HFFc6 (cell line): ENCODE results near the gene ZNF718. TPM values are rescaled to one million over a fixed set of nuclear protein-coding genes. Genes with fewer than 3 reads are reported as not detected.
"Not testable (repeated sequence)": the region's sequence is repeated elsewhere in the genome, so short reads cannot be mapped to it uniquely, and the experiment has no call there.

Source experiments
- DNase-seq: peaks from one replicate; pipeline ENCODE4 v3.0.0-alpha.2; 2018
- H3K27ac Mint-ChIP-seq: 2 replicates; pipeline ENCODE4 v1.8.0; 2020; ENCODE audit warnings: mild to moderate bottlenecking, mixed read lengths
- H3K27me3 Mint-ChIP-seq: 2 replicates; pipeline ENCODE4 v1.8.0; 2021; ENCODE audit warnings: mild to moderate bottlenecking, moderate library complexity, mixed read lengths; ENCODE audit not compliant: insufficient read depth
- H3K36me3 Mint-ChIP-seq: 2 replicates; pipeline ENCODE4 v1.8.0; 2021; ENCODE audit warnings: low read depth, mixed read lengths
- H3K4me1 Mint-ChIP-seq: 2 replicates; pipeline ENCODE4 v1.8.0; 2020; ENCODE audit warnings: low read depth, mixed read lengths
- H3K4me3 Mint-ChIP-seq: 2 replicates; pipeline ENCODE4 v1.8.0; 2020; ENCODE audit warnings: mild to moderate bottlenecking, moderate library complexity, mixed read lengths
- H3K9me3 Mint-ChIP-seq: 2 replicates; pipeline ENCODE4 v1.8.0; 2020; ENCODE audit warnings: mild to moderate bottlenecking, mixed read lengths
- total RNA-seq, 6 experiments: library from RNA; stranded (reverse); fragmentation: NEBNext Ultra II Directional; extraction: Animal tissue kit (Norgen Biotek cat#: 25700); gene quantifications; 2 replicates in 1 of 6; 3 replicates in 5 of 6; pipeline ENCODE4 v1.2.3, GENCODE V29; 2021
- TF ChIP-seq, protein P1 (sequence below): fragments of 200-600 bp; sonication (generic); IDR thresholded peaks from 2 replicates; pipeline ENCODE4 v1.5.0; 2021; ENCODE audit warnings: antibody characterized with exemption, mild to moderate bottlenecking

The ZNF718 gene
- total RNA-seq, 6 experiments from 2014 or later = 0.53 to 2.1 (median 0.66) TPM

DNA sequence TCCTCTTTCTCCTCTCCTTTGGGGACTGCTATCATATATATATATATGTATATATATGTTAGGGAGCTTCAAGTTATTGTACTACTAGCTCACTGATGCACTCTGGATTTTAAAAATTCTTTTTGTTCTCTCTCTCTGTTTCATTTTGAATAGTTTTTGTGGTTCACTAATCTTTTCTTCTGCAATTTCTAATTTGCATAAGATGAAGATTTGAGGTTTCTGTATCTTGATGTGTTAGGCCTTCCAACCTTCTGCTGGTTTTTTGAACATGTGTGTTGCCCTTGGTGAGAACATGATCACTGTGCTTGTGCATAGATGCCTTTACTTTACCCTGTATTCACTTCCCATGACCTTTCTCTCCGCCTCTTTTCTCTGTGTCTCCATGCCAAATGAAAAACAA lies 7.8 kb upstream of the ZNF718 start:
- TF ChIP-seq, protein P1, sequence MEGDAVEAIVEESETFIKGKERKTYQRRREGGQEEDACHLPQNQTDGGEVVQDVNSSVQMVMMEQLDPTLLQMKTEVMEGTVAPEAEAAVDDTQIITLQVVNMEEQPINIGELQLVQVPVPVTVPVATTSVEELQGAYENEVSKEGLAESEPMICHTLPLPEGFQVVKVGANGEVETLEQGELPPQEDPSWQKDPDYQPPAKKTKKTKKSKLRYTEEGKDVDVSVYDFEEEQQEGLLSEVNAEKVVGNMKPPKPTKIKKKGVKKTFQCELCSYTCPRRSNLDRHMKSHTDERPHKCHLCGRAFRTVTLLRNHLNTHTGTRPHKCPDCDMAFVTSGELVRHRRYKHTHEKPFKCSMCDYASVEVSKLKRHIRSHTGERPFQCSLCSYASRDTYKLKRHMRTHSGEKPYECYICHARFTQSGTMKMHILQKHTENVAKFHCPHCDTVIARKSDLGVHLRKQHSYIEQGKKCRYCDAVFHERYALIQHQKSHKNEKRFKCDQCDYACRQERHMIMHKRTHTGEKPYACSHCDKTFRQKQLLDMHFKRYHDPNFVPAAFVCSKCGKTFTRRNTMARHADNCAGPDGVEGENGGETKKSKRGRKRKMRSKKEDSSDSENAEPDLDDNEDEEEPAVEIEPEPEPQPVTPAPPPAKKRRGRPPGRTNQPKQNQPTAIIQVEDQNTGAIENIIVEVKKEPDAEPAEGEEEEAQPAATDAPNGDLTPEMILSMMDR = no peak

DNA sequence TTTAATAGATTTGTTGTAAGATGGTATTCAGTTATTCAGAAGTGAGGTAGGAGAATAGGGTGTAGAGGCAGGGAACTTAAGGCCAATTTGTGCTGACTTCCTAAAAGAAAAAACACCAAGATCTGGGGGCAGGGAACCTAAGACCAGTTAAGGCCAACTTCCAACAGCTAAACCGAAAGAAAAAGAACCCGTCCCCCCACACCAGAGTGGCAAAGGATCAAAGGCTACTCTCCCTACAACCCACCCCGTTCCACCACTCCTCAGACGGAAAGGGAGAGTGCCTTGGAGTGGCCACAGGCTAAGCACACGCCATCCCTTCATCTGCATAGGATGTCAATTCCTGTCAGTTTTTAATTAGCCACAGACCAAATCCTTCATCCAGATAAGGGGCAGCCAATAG lies 3.7 kb upstream of the ZNF718 start:
- no peak for DNase-seq
- peaks cover 6% of the 10 kb centered on the region; the same call in 1 of the 2 replicates for H3K4me1 Mint-ChIP-seq
- H3K36me3 Mint-ChIP-seq = peaks cover 22% of the 10 kb centered on the region
- H3K27ac Mint-ChIP-seq = no peak overlapping the region
- no peak overlapping the region for H3K4me3 Mint-ChIP-seq
- peaks cover 39% of the 10 kb centered on the region for H3K9me3 Mint-ChIP-seq
- TF ChIP-seq, protein P1 = no peak
- H3K27me3 Mint-ChIP-seq = no peaks in the 10 kb centered on the region; the same call in 1 of the 2 replicates

More for the DNA sequence above, 7.8 kb upstream of the ZNF718 start:
- Mint-ChIP-seq H3K27me3 (no peaks in the 10 kb centered on the region), H3K9me3 (peaks cover 32% of the 10 kb centered on the region), H3K27ac (no peak overlapping the region), H3K36me3 (peaks cover 4% of the 10 kb centered on the region; the same call in 1 of the 2 replicates), H3K4me3 (no peak overlapping the region), H3K4me1 (no peaks in the 10 kb centered on the region)
- no peak for DNase-seq

DNA sequence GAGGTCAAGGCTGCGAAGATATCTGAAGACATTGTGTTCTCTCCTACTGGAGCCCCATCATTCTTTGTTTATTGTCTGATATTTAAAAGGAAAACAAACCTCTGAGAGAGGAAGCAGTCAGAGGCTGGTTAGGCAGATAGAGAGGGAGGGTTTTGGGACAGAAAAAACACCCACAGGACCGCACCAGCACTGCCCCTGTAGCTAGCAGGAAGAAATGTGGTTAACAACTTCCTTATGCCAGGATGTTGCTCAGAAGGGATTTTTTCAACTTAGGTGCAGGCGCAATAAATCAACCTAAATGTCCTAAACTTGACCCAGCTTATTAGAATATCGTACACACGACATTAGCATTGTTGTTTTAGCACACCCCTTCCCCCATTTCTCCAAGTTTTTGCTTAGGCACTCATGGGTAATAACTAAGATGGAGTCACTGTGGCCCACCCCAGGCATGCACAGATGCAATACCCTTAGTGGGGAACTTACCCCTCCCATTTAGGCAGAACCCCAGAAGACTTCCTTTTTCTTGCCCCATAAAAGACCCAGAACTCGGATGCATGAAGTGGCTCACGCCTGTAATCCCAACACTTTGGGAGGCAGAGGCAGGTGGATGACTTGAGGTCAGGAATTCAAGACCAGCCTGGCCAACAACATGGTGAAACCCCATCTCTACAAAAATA lies 2.8 kb upstream of the ZNF718 start:
- H3K9me3 Mint-ChIP-seq = peaks cover 48% of the 10 kb centered on the region
- TF ChIP-seq, protein P1 = no peak
- no peak for DNase-seq
- no peaks in the 10 kb centered on the region; the same call in 1 of the 2 replicates for H3K27me3 Mint-ChIP-seq
- peaks cover 27% of the 10 kb centered on the region for H3K36me3 Mint-ChIP-seq
- no peak overlapping the region for H3K4me3 Mint-ChIP-seq
- peaks cover 11% of the 10 kb centered on the region; the same call in 1 of the 2 replicates for H3K4me1 Mint-ChIP-seq
- no peak overlapping the region for H3K27ac Mint-ChIP-seq

DNA sequence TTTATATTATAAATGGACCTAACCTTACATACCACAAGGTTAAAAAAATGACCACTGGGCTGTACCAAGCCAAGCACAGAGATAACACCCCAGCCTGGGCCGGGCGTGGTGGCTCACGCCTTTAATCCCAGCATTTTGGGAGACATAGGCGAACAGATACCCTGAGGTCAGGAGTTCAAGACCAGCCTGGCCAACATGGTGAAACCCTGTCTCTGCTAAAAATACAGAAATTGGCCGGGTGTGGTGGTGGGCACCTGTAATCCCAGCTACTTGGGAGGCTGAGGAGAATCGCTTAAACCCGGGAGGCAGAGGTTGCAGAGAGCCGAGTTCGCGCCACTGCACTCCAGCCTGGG lies 403 bp upstream of the ZNF718 start:
- Mint-ChIP-seq H3K4me3 (peak overlapping the region; percentile 99), H3K9me3 (peaks cover 42% of the 10 kb centered on the region), H3K36me3 (peaks cover 24% of the 10 kb centered on the region), H3K4me1 (peaks cover 11% of the 10 kb centered on the region; the same call in 1 of the 2 replicates)
- not testable (repeated sequence) for H3K27me3 Mint-ChIP-seq, DNase-seq, H3K27ac Mint-ChIP-seq

DNA sequence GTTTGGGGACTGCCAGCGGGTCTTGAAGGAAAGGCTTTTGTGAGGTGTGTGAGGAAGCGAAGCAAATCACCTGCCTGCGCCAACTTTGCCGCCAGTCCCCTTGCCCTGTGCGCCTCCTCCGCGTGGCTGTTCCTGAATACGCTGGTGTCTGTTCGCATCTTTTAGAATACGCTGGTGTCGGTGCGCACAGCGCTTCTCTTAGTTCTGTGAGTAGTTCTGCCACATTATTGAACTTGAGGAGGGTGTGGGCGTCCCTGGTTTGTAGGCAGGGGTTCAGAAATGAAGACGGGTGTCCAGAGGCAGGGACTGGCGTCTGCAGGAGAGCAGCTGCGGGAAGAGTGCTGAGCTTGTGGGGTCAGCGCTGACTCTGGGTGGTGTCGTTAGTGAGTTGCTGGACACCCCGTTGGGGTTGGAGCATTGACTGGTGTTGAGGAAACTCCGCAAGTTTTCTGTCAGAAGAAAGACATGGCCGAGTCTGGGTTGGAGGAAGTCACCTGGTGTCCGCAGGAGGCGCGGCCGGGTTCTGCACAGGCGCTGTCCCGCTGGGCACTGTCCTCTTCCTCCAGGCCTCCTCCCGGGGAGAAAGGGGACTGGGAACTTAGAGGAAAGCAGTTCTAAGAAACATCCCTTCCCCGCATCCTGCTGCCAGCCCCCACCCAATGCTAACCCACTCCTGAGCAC lies 930 bp downstream of the ZNF718 start:
- Mint-ChIP-seq H3K27me3 (no peaks in the 10 kb centered on the region; the same call in 1 of the 2 replicates), H3K27ac (peak overlapping the region; percentile 99), H3K36me3 (peaks cover 24% of the 10 kb centered on the region), H3K4me3 (peak overlapping the region; percentile 99), H3K4me1 (peaks cover 11% of the 10 kb centered on the region; the same call in 1 of the 2 replicates), H3K9me3 (peaks cover 42% of the 10 kb centered on the region)
- no peak for DNase-seq
- TF ChIP-seq, protein P1 = no peak

DNA sequence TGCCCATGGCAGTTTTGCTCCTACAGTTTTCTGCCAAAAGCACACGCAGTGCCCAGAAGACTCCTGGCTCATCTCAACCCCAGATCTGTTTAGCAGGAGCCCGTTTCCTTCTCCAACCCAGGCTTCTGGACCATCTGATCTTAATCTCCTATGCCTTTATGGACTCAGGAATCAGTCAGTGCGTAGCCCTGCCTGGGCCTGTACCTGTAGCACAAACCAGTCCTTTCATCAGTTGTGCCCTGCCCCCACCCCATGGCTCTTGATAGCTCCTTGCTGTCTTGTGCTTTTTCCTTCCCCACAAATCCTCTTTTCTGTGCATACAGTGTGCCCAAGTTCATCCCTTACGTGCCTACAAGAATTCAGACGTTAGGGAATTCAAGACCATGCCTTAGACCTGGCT lies 1.5 kb downstream of the ZNF718 start:
- Mint-ChIP-seq H3K27me3 (no peaks in the 10 kb centered on the region; the same call in 1 of the 2 replicates), H3K9me3 (peaks cover 41% of the 10 kb centered on the region), H3K27ac (no peak overlapping the region; the same call in 1 of the 2 replicates), H3K4me3 (peak overlapping the region; percentile 99), H3K36me3 (peaks cover 24% of the 10 kb centered on the region), H3K4me1 (peaks cover 11% of the 10 kb centered on the region; the same call in 1 of the 2 replicates)
- DNase-seq = no peak
- TF ChIP-seq, protein P1 = no peak
